Measurements from ENCODE around the gene CHD5. TPM values are rescaled to one million over a fixed set of nuclear protein-coding genes. Genes with fewer than 3 reads are reported as not detected.

The CHD5 gene
- total and polyA plus RNA-seq, 2 of the 13 experiments (the other 11 are each of a cell fraction or from before 2014, with no cell fraction given) = 0.02 to 0.21 TPM

GRCh38 chr1:6097117-6097595, 83.0 kb downstream of the CHD5 start:
- Histone ChIP-seq H2AFZ (ENCODE audit: low read length) (no peak overlapping the region), H3K27ac (ENCODE audit: extremely low read length, insufficient read depth, low read length) (no peak overlapping the region), H3K79me2 (ENCODE audit: insufficient read depth, low read length) (no peaks in the 10 kb centered on the region), H3K9ac (ENCODE audit: insufficient read depth, low read depth, low read length) (no peak overlapping the region), H3K9me3 (ENCODE audit: low read length) (no peaks in the 10 kb centered on the region), H3K4me3 (replicated peaks in 1 of 3; ENCODE audit: insufficient read depth in 1 of 3, low read depth in 2 of 3, low read length in 3 of 3) (no peak overlapping the region), H3K4me1 (ENCODE audit: insufficient read depth, low read length) (no peaks in the 10 kb centered on the region), H3K36me3 (replicated peaks in 1 of 2; ENCODE audit: control insufficient read depth in 1 of 2, insufficient read depth in 2 of 2, low read length in 2 of 2) (no peaks in the 10 kb centered on the region), H3K27me3 (ENCODE audit: control insufficient read depth in 1 of 2, insufficient read depth in 2 of 2, low read length in 2 of 2) (peaks cover 4 to 17% of the 10 kb centered on the region in 2 experiments; a peak in 3 of 5 replicates), H4K20me1 (ENCODE audit: insufficient read depth, low read length) (no peaks in the 10 kb centered on the region), H3K4me2 (ENCODE audit: low read depth, low read length) (no peak overlapping the region)
- TF ChIP-seq ZNF333 (CRISPR knock-in tag; IDR thresholded peaks at IDR 0.05; ENCODE audit: borderline replicate concordance) = no peak
- TF ChIP-seq CHD2 (IDR thresholded peaks at IDR 0.05; ENCODE audit: low read depth, low read length) = no peak
- TF ChIP-seq SOX5 (CRISPR knock-in tag; IDR thresholded peaks at IDR 0.05; ENCODE audit: borderline replicate concordance) = no peak
- no peak for TF ChIP-seq RAD51 (IDR thresholded peaks at IDR 0.05; ENCODE audit: borderline replicate concordance)
- TF ChIP-seq ZNF644 (CRISPR knock-in tag; IDR thresholded peaks at IDR 0.05; ENCODE audit: low read depth) = no peak
- no peak for TF ChIP-seq IRX3 (CRISPR knock-in tag; IDR thresholded peaks at IDR 0.05; ENCODE audit: borderline replicate concordance, low read depth)
- no peak for TF ChIP-seq ZNF292 (CRISPR knock-in tag; IDR thresholded peaks at IDR 0.05; ENCODE audit: borderline replicate concordance, low read depth)
- no peak for TF ChIP-seq KDM2A (CRISPR knock-in tag; IDR thresholded peaks at IDR 0.05; ENCODE audit: borderline replicate concordance, low read depth)
- no peak for TF ChIP-seq ZNF431 (CRISPR knock-in tag; IDR thresholded peaks at IDR 0.05; ENCODE audit: borderline replicate concordance, low read depth)
- no peak for TF ChIP-seq AKNA (CRISPR knock-in tag; IDR thresholded peaks at IDR 0.05; ENCODE audit: borderline replicate concordance)
- TF ChIP-seq CBX5 (CRISPR knock-in tag; IDR thresholded peaks at IDR 0.05; ENCODE audit: borderline replicate concordance) = no peak
- DNase-seq (ENCODE audit: low spot score) (no peak), FAIRE-seq (no peak), ATAC-seq (no peak)
- ChIA-PET POLR2A (no interaction called here), CTCF (ENCODE audit: low intra/inter-chr PET ratio, low total read pairs) (no interaction called here)
- in situ Hi-C loops (cut with HindIII; ENCODE audit: extremely low pct_ligation_motif_present, low pct_unique_long_range_greater_than_20kb) (no loop called here), intact Hi-C loops (cut with micrococcal nuclease; ENCODE audit: unreplicated experiment) (no loop called here)
- BruUV-seq (replicated peaks) = no TSS peak
- WGBS (ENCODE audit: low lambda C conversion rate) = 51% methylated on average over 8 of the region's 15 CpGs

Data from HepG2 (cell line).